CD4-positive, alpha-beta T cell treated with Interleukin-10 for 1 hour (primary cell): ENCODE data around the gene RBPJ.
A peak's percentile ranks its signal among the peaks of the same experiment; 100 is the strongest.

Source experiments
- DNase-seq: peaks from one replicate; pipeline ENCODE4 v3.0.0-alpha.2; 2020

The RBPJ gene

GRCh38 chr4:26424153-26424552 lies 103.3 kb downstream of the RBPJ start:
- no peak for DNase-seq

- no peak for DNase-seq
Measured at GRCh38 chr4:26424838-26425237, 104.0 kb downstream of the RBPJ start.

GRCh38 chr4:26425953-26426352 lies 105.1 kb downstream of the RBPJ start:
- no peak for DNase-seq

GRCh38 chr4:26426892-26427291 lies 106.1 kb downstream of the RBPJ start:
- no peak for DNase-seq

- no peak for DNase-seq
Measured at GRCh38 chr4:26429910-26430309, 109.1 kb downstream of the RBPJ start.

- no peak for DNase-seq
Measured at GRCh38 chr4:26431461-26432180, 110.8 kb downstream of the RBPJ start.

GRCh38 chr4:26432419-26432818 lies 111.6 kb downstream of the RBPJ start:
- DNase-seq, result no peak

GRCh38 chr4:26433556-26433955 lies 112.7 kb downstream of the RBPJ start:
- DNase-seq, result no peak

- no peak for DNase-seq
Measured at GRCh38 chr4:26434030-26434639, 113.3 kb downstream of the RBPJ start.

GRCh38 chr4:26441102-26441501 lies 120.3 kb downstream of the RBPJ start:
- no peak for DNase-seq

GRCh38 chr4:26441771-26442170 lies 121.0 kb downstream of the RBPJ start:
- DNase-seq, result no peak

- no peak for DNase-seq
Measured at GRCh38 chr4:26447378-26447777, 126.6 kb downstream of the RBPJ start.

GRCh38 chr4:26450418-26450817 lies 129.6 kb downstream of the RBPJ start:
- DNase-seq, result no peak

- DNase-seq, result no peak
Measured at GRCh38 chr4:26451597-26451996, 130.8 kb downstream of the RBPJ start.

- DNase-seq, result no peak
Measured at GRCh38 chr4:26452565-26453531, 132.0 kb downstream of the RBPJ start.

GRCh38 chr4:26454961-26455360 lies 134.1 kb downstream of the RBPJ start:
- no peak for DNase-seq

- DNase-seq, result no peak
Measured at GRCh38 chr4:26455571-26455970, 134.8 kb downstream of the RBPJ start.

GRCh38 chr4:26457412-26457811 lies 136.6 kb downstream of the RBPJ start:
- no peak for DNase-seq

- DNase-seq, result no peak
Measured at GRCh38 chr4:26458157-26458561, 137.3 kb downstream of the RBPJ start.

GRCh38 chr4:26459054-26459755 lies 138.4 kb downstream of the RBPJ start:
- peak; percentile 49 for DNase-seq

GRCh38 chr4:26459756-26460530 lies 139.1 kb downstream of the RBPJ start:
- no peak for DNase-seq

GRCh38 chr4:26462874-26463273 lies 142.1 kb downstream of the RBPJ start:
- DNase-seq, result no peak
